ACC112 (cell line): ENCODE results near the gene PRKAR1B.
"Not testable (repeated sequence)": the region's sequence is repeated elsewhere in the genome, so short reads cannot be mapped to it uniquely, and the experiment has no call there.

Experiments used
- H2AFZ ChIP-seq: fragments of 200-600 bp; sonication (generic); one replicate; pipeline ENCODE4 v1.6.0; 2017; ENCODE audit warnings: antibody characterized with exemption, low read length; ENCODE audit not compliant: unreplicated experiment
- H3K27ac ChIP-seq: fragments of 200-600 bp; sonication (generic); 2 replicates; pipeline ENCODE4 v1.5.1; 2014; ENCODE audit warnings: low read depth, mild to moderate bottlenecking, antibody characterized with exemption, low read length, moderate library complexity
- H3K27me3 ChIP-seq: fragments of 200-600 bp; sonication (generic); 2 replicates; pipeline ENCODE4 v1.6.1; 2014; ENCODE audit warnings: mild to moderate bottlenecking, antibody characterized with exemption, low read length, moderate library complexity, mixed read lengths; ENCODE audit not compliant: insufficient read depth
- H3K36me3 ChIP-seq: fragments of 200-600 bp; sonication (generic); 2 replicates; pipeline ENCODE4 v1.6.1; 2016; ENCODE audit warnings: mild to moderate bottlenecking, antibody characterized with exemption, low read length, moderate library complexity, mixed read lengths; ENCODE audit not compliant: insufficient read depth
- H3K4me1 ChIP-seq: fragments of 200-600 bp; sonication (generic); one replicate; pipeline ENCODE4 v1.6.1; 2016; ENCODE audit warnings: low read length, mixed read lengths; ENCODE audit not compliant: insufficient read depth, unreplicated experiment, control insufficient read depth
- H3K4me3 ChIP-seq: fragments of 200-600 bp; sonication (generic); 2 replicates; pipeline ENCODE4 v1.5.1; 2014; ENCODE audit warnings: mild to moderate bottlenecking, low read depth, low read length
- H3K79me2 ChIP-seq: fragments of 200-600 bp; sonication (generic); one replicate; pipeline ENCODE4 v1.6.0; 2016; ENCODE audit warnings: low read length; ENCODE audit not compliant: control insufficient read depth, unreplicated experiment, insufficient read depth

The PRKAR1B gene

GRCh38 chr7:619368-619840 is 107.7 kb downstream of the PRKAR1B start:
- Histone ChIP-seq H3K79me2 (no peaks in the 10 kb centered on the region), H3K27ac (no peak overlapping the region), H2AFZ (no peak overlapping the region), H3K4me3 (no peak overlapping the region), H3K4me1 (no peaks in the 10 kb centered on the region), H3K36me3 (peaks cover 6% of the 10 kb centered on the region; the same call in 1 of the 2 replicates), H3K27me3 (no peaks in the 10 kb centered on the region)

- H2AFZ ChIP-seq = no peak overlapping the region
- peaks cover 6% of the 10 kb centered on the region; the same call in 1 of the 2 replicates for H3K36me3 ChIP-seq
- no peak overlapping the region for H3K27ac ChIP-seq
- H3K4me3 ChIP-seq = no peak overlapping the region
- H3K79me2 ChIP-seq = no peaks in the 10 kb centered on the region
- H3K4me1 ChIP-seq = no peaks in the 10 kb centered on the region
- no peaks in the 10 kb centered on the region for H3K27me3 ChIP-seq
Measured at GRCh38 chr7:618539-619367, 108.3 kb downstream of the PRKAR1B start.

GRCh38 chr7:617614-618538 is 109.2 kb downstream of the PRKAR1B start:
- H3K27ac ChIP-seq = no peak overlapping the region
- H3K79me2 ChIP-seq = no peaks in the 10 kb centered on the region
- H3K36me3 ChIP-seq = peaks cover 6% of the 10 kb centered on the region; the same call in 1 of the 2 replicates
- H2AFZ ChIP-seq = no peak overlapping the region
- no peaks in the 10 kb centered on the region for H3K4me1 ChIP-seq
- H3K4me3 ChIP-seq = no peak overlapping the region
- H3K27me3 ChIP-seq = no peaks in the 10 kb centered on the region

- H3K36me3 ChIP-seq = no peaks in the 10 kb centered on the region
- no peak overlapping the region for H2AFZ ChIP-seq
- no peaks in the 10 kb centered on the region for H3K27me3 ChIP-seq
- no peaks in the 10 kb centered on the region for H3K4me1 ChIP-seq
- H3K27ac ChIP-seq = no peak overlapping the region
- H3K79me2 ChIP-seq = no peaks in the 10 kb centered on the region
- H3K4me3 ChIP-seq = no peak overlapping the region
Measured at GRCh38 chr7:613442-614140, 113.5 kb downstream of the PRKAR1B start.

- not testable (repeated sequence) for H2AFZ ChIP-seq, H3K79me2 ChIP-seq, H3K36me3 ChIP-seq, H3K4me3 ChIP-seq, H3K27ac ChIP-seq, H3K4me1 ChIP-seq, H3K27me3 ChIP-seq
Measured at GRCh38 chr7:611837-612236, 115.2 kb downstream of the PRKAR1B start.

- Histone ChIP-seq H3K36me3 (no peaks in the 10 kb centered on the region), H3K4me1 (no peaks in the 10 kb centered on the region), H3K27ac (no peak overlapping the region), H2AFZ (no peak overlapping the region), H3K27me3 (no peaks in the 10 kb centered on the region), H3K79me2 (no peaks in the 10 kb centered on the region), H3K4me3 (no peak overlapping the region)
Measured at GRCh38 chr7:611281-611810, 115.7 kb downstream of the PRKAR1B start.

- H3K36me3 ChIP-seq = no peaks in the 10 kb centered on the region
- no peaks in the 10 kb centered on the region for H3K4me1 ChIP-seq
- no peaks in the 10 kb centered on the region for H3K79me2 ChIP-seq
- no peak overlapping the region for H2AFZ ChIP-seq
- no peak overlapping the region for H3K27ac ChIP-seq
- H3K4me3 ChIP-seq = no peak overlapping the region
- H3K27me3 ChIP-seq = no peaks in the 10 kb centered on the region
Measured at GRCh38 chr7:610531-611280, 116.4 kb downstream of the PRKAR1B start.

- no peak overlapping the region for H3K4me3 ChIP-seq
- H3K4me1 ChIP-seq = peaks cover under 1% of the 10 kb centered on the region
- H3K79me2 ChIP-seq = no peaks in the 10 kb centered on the region
- no peaks in the 10 kb centered on the region for H3K36me3 ChIP-seq
- no peak overlapping the region for H2AFZ ChIP-seq
- H3K27me3 ChIP-seq = no peaks in the 10 kb centered on the region
- H3K27ac ChIP-seq = no peak overlapping the region
Measured at GRCh38 chr7:610141-610530, 116.9 kb downstream of the PRKAR1B start.

GRCh38 chr7:609365-609764 is 117.7 kb downstream of the PRKAR1B start:
- Histone ChIP-seq H3K4me3 (no peak overlapping the region), H2AFZ (no peak overlapping the region), H3K4me1 (peaks cover 7% of the 10 kb centered on the region), H3K27me3 (no peaks in the 10 kb centered on the region), H3K36me3 (no peaks in the 10 kb centered on the region), H3K27ac (no peak overlapping the region), H3K79me2 (no peaks in the 10 kb centered on the region)
